ENCODE data around the gene VDAC1. TPM values are rescaled to one million over a fixed set of nuclear protein-coding genes. Genes with fewer than 3 reads are reported as not detected.
"Not testable (repeated sequence)": the region's sequence is repeated elsewhere in the genome, so short reads cannot be mapped to it uniquely, and the experiment has no call there.

VDAC1 gene
- total RNA-seq, 1 donor from 2014 or later = 125 TPM

- no peaks in the 10 kb centered on the region for H3K27me3 ChIP-seq (ENCODE audit: low read depth)
- H3K9me3 ChIP-seq = no peaks in the 10 kb centered on the region
- intact Hi-C loops (cut with DNase I) = no loop called here
- no peak for DNase-seq
- ATAC-seq = peak in 1 of 2 donors; percentile 51
- no peaks in the 10 kb centered on the region for H3K4me1 ChIP-seq
- peaks cover 93% of the 10 kb centered on the region for H3K36me3 ChIP-seq
- H3K4me3 ChIP-seq = no peak overlapping the region
- TF ChIP-seq, protein P1, sequence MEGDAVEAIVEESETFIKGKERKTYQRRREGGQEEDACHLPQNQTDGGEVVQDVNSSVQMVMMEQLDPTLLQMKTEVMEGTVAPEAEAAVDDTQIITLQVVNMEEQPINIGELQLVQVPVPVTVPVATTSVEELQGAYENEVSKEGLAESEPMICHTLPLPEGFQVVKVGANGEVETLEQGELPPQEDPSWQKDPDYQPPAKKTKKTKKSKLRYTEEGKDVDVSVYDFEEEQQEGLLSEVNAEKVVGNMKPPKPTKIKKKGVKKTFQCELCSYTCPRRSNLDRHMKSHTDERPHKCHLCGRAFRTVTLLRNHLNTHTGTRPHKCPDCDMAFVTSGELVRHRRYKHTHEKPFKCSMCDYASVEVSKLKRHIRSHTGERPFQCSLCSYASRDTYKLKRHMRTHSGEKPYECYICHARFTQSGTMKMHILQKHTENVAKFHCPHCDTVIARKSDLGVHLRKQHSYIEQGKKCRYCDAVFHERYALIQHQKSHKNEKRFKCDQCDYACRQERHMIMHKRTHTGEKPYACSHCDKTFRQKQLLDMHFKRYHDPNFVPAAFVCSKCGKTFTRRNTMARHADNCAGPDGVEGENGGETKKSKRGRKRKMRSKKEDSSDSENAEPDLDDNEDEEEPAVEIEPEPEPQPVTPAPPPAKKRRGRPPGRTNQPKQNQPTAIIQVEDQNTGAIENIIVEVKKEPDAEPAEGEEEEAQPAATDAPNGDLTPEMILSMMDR (IDR thresholded peaks at IDR 0.05) = no peak
- no peak overlapping the region for H3K27ac ChIP-seq
Observed at GRCh38 chr5:133977161-133977787, 27.5 kb downstream of the VDAC1 start.

GRCh38 chr5:133975546-133975945 is 29.2 kb downstream of the VDAC1 start:
- intact Hi-C loops (cut with DNase I); ATAC-seq; H3K27me3 ChIP-seq (ENCODE audit: low read depth); H3K27ac ChIP-seq; DNase-seq; H3K4me3 ChIP-seq; H3K9me3 ChIP-seq; H3K4me1 ChIP-seq: not testable (repeated sequence)
- H3K36me3 ChIP-seq = peaks cover 93% of the 10 kb centered on the region

DNA sequence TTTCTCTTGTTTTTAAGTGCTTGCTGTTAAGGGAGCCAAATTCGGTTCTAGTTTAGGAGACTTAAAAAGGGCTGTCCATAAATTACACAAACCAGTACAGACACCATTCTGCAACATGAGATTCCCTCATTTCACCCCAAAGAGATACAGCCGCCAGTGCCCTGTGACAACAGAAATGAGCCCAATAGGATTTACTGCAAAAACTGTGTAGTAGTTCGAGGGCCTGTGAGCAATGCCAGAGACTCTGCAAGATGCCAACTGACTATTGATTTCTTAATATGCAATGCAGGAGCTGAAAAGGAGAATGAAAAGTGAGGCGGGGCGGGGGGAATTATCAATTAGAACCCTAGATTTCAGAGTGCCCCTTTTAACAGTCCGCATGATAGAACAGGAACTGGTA is 30.6 kb downstream of the VDAC1 start:
- Histone ChIP-seq H3K36me3 (peaks cover 80% of the 10 kb centered on the region), H3K4me1 (peaks cover 9% of the 10 kb centered on the region), H3K27ac (no peak overlapping the region), H3K9me3 (no peaks in the 10 kb centered on the region), H3K4me3 (no peak overlapping the region), H3K27me3 (ENCODE audit: low read depth) (no peaks in the 10 kb centered on the region)
- TF ChIP-seq, protein P1 (IDR thresholded peaks at IDR 0.05) = no peak
- no peak for DNase-seq
- ATAC-seq = no peak
- intact Hi-C loops (cut with DNase I) = no loop called here

- TF ChIP-seq, protein P1 (IDR thresholded peaks at IDR 0.05) = no peak
- ATAC-seq (no peak), DNase-seq (no peak)
- peaks cover 47% of the 10 kb centered on the region for H3K36me3 ChIP-seq
- peaks cover 30% of the 10 kb centered on the region for H3K4me1 ChIP-seq
- H3K4me3 ChIP-seq = no peak overlapping the region
- no peaks in the 10 kb centered on the region for H3K9me3 ChIP-seq
- intact Hi-C loops (cut with DNase I) = no loop called here
- no peaks in the 10 kb centered on the region for H3K27me3 ChIP-seq (ENCODE audit: low read depth)
- H3K27ac ChIP-seq = no peak overlapping the region
Observed at GRCh38 chr5:133970325-133970909, 34.4 kb downstream of the VDAC1 start.

DNA sequence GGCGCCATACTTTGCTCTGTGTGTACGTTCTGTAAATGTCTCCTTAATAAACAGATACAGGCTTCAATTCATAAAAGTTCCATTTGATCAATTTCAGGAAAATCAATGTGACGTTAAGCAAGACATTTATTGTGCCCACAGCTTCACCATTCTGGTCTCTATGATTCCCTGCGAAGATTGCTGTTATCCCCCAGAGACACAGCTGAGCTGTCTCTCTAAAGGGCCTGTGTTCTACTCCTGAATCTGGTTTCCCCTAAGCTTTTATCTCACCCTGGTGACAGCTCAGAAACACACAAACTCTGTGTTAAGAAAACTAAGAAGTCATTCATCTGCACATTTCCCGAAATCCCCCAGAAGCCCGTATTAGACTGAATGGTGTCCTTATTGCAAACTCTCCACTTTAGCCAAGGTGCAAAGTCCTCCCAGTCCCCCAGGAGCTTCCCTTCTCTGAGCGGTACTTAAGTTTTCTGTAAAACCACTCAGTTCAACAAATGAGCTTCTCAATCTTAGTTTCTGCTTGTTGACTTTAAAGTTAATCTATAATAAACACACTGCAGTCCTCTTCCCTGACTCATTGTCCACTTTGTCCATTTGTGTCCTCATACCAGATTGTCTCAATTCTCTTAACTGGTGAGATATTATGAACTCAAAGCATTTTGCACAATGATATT is 35.0 kb downstream of the VDAC1 start:
- Histone ChIP-seq H3K9me3 (no peaks in the 10 kb centered on the region), H3K27ac (no peak overlapping the region), H3K27me3 (ENCODE audit: low read depth) (no peaks in the 10 kb centered on the region), H3K4me3 (no peak overlapping the region), H3K36me3 (peaks cover 41% of the 10 kb centered on the region), H3K4me1 (peaks cover 31% of the 10 kb centered on the region)
- ATAC-seq (no peak), DNase-seq (no peak)
- TF ChIP-seq, protein P1 (IDR thresholded peaks at IDR 0.05) = no peak
- intact Hi-C loops (cut with DNase I) = no loop called here
